K562 (cell line): ENCODE data around the gene LRIF1. TPM values are rescaled to one million over a fixed set of nuclear protein-coding genes. Genes with fewer than 3 reads are reported as not detected.

Source experiments
- CHAMP1 ChIP-seq: fragments of 450-650 bp; IDR thresholded peaks from 2 replicates; pipeline ENCODE4 v1.6.1; 2016; ENCODE audit warnings: mild to moderate bottlenecking
- HMBOX1 ChIP-seq: sonication (generic); IDR thresholded peaks from 2 replicates; pipeline ENCODE4 v1.6.1; 2016
- KDM2B ChIP-seq: fragments of 250-450 bp; sonication (Bioruptor Pico); IDR thresholded peaks from 2 replicates; pipeline ENCODE4 v1.8.0; 2021; ENCODE audit warnings: mild to moderate bottlenecking, moderate library complexity
- KDM5B ChIP-seq: fragments of 200-600 bp; sonication (generic); IDR thresholded peaks from 2 replicates; pipeline ENCODE4 v1.6.1; 2012; ENCODE audit warnings: low read depth, mild to moderate bottlenecking, moderate library complexity, low read length, control low read depth, inconsistent platforms; ENCODE audit not compliant: insufficient replicate concordance
- NONO ChIP-seq, 2 experiments: fragments of 200-400 bp in 1 of 2; fragments of 450-650 bp in 1 of 2; formaldehyde crosslinking in 1 of 2; IDR thresholded peaks; 2 replicates each; pipeline ENCODE4 v1.6.1; 2017; ENCODE audit warnings: low read depth in 2 of 2, mild to moderate bottlenecking in 2 of 2, moderate library complexity in 2 of 2, low read length in 1 of 2
- YY1 ChIP-seq, 3 experiments: IDR thresholded peaks; 2 replicates each; pipeline ENCODE4 v1.6.1; 2011; ENCODE audit warnings: low read length in 2 of 3, mild to moderate bottlenecking in 2 of 3, moderate library complexity in 2 of 3, borderline replicate concordance in 1 of 3, control low read depth in 1 of 3, low read depth in 1 of 3; ENCODE audit not compliant: insufficient read depth in 3 of 3, insufficient replicate concordance in 2 of 3, control insufficient read depth in 1 of 3, insufficient read length in 1 of 3; ENCODE audit errors: extremely low read depth in 1 of 3
- ZBTB12 ChIP-seq: fragments of 250-450 bp; sonication (Bioruptor Pico); IDR thresholded peaks from 2 replicates; pipeline ENCODE4 v1.4.0; 2020
- ZNF197 ChIP-seq: fragments of 200-800 bp; sonication (Bioruptor generic); IDR thresholded peaks from 2 replicates; pipeline ENCODE4 v1.6.1; 2016; ENCODE audit warnings: low read depth, missing genetic modification characterization, missing compliant biosample characterization
- ZNF318 ChIP-seq, 2 experiments: fragments of 450-650 bp; IDR thresholded peaks; 2 replicates each; pipeline ENCODE4 v1.6.1; 2016; ENCODE audit warnings: mild to moderate bottlenecking in 2 of 2, borderline replicate concordance in 1 of 2, low read depth in 1 of 2, moderate library complexity in 1 of 2
- ZNF75A ChIP-seq: fragments of 450-650 bp; formaldehyde crosslinking; IDR thresholded peaks from 2 replicates; pipeline ENCODE4 v1.4.0; 2020; ENCODE audit warnings: mild to moderate bottlenecking
- polyA plus RNA-seq, 8 experiments: library from polyadenylated mRNA; depleted of rRNA in 4 of 8; stranded (reverse) in 5 of 8; unstranded in 3 of 8; fragments of >200 nt; fragmentation: Nextera tagmentation in 2 of 8; fragmentation: Illumina TruSeq in 1 of 8; extraction: Ambion mirVana in 2 of 8; extraction: Trizol in 1 of 8; gene quantifications; 2 replicates each; pipeline versions ENCODE4 v1.2.1 to v1.2.3, GENCODE V29; 2011 to 2014; ENCODE audit warnings: inconsistent platforms in 1 of 8, missing spikeins in 1 of 8
- total RNA-seq, 7 experiments: library from RNA; depleted of rRNA in 6 of 7; stranded (reverse); fragments of >200 nt in 6 of 7; fragmentation: Illumina TruSeq in 2 of 7; extraction: Trizol in 2 of 7; gene quantifications; 2 replicates each; pipeline versions ENCODE4 v1.2.1 to v1.2.3, GENCODE V29; 2011 to 2021; ENCODE audit warnings: low replicate concordance in 1 of 7

LRIF1 gene
- total and polyA plus RNA-seq, 9 of the 15 experiments (the other 6 are each of a cell fraction or from before 2014, with no cell fraction given): 35.6 to 88.8 (median 74.1) TPM

GRCh38 chr1:110916669-110917306 is 46.9 kb downstream of the LRIF1 start (continued):
- 0 out of 4 replicates have a peak, but pooled peaks of 1 of the 2 experiments have one; percentile 37 for TF ChIP-seq ZNF318 (IDR thresholded peaks at IDR 0.05; ENCODE audit: borderline replicate concordance in 1 of 2, low read depth in 1 of 2)
- TF ChIP-seq ZNF197 (CRISPR knock-in tag): 0 out of 2 replicates have a peak, but pooled peaks have one; percentile 51
- peak; percentile 83; the same call in 1 of the 2 replicates for TF ChIP-seq CHAMP1
- no peak for TF ChIP-seq KDM2B (CRISPR knock-in tag)
- peak in 1 of 3 experiments; percentile 85 for TF ChIP-seq YY1 (IDR thresholded peaks at IDR 0.05; ENCODE audit: borderline replicate concordance in 1 of 3, control insufficient read depth in 1 of 3, extremely low read depth in 1 of 3, insufficient read depth in 3 of 3, insufficient read length in 1 of 3, insufficient replicate concordance in 2 of 3, low read depth in 1 of 3, low read length in 2 of 3)
- TF ChIP-seq KDM5B: peak; percentile 31
- TF ChIP-seq HMBOX1: peak; percentile 72
- TF ChIP-seq NONO (IDR thresholded peaks at IDR 0.05; ENCODE audit: low read depth in 2 of 2, low read length in 1 of 2): no peak; a peak in 1 of 4 replicates
- TF ChIP-seq ZNF75A (CRISPR knock-in tag): 0 out of 2 replicates have a peak, but pooled peaks have one; percentile 6
- TF ChIP-seq ZBTB12 (CRISPR knock-in tag): no peak
